HFF-Myc (cell line): ENCODE results near the gene MPND.
A peak's percentile ranks its signal among the peaks of the same experiment; 100 is the strongest.

Source experiments
- DNase-seq: peaks from one replicate; pipeline ENCODE4 v3.0.0-alpha.2; 2011; ENCODE audit warnings: low read depth; ENCODE audit errors: extremely low read depth
- H3K4me3 ChIP-seq: replicated peaks from 2 replicates; pipeline ENCODE4 v1.5.1; 2011; ENCODE audit warnings: low read depth, mild to moderate bottlenecking, control low read depth, low read length
- CTCF ChIP-seq: IDR thresholded peaks from 2 replicates; pipeline ENCODE4 v1.5.1; 2012; ENCODE audit warnings: mild to moderate bottlenecking, low read depth, low read length, control low read depth; ENCODE audit errors: missing control alignments

The MPND gene

DNA sequence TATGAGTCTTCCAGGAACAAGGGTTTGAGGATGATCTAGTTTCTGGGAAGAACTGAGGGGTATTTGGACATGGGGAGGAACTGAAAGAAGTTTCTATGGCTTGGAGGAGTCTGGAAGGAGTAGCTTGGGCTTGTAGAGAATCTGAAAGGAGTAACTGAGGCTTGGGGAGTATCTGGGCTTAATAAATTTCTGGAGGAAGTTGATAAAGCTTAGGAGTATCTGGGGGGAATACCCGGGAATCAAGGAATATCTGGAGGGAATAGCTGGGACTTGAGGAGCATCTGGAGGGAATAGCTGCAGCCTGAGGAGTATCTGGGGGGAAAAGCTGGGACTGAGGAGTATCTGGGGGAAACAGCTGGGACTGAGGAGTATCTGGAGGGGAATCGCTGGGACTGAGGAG lies 22.9 kb upstream of the MPND start:
- no peak for TF ChIP-seq CTCF
- no peak overlapping the region for H3K4me3 ChIP-seq
- no peak for DNase-seq

GRCh38 chr19:4322942-4323665 lies 20.3 kb upstream of the MPND start:
- no peak for DNase-seq
- H3K4me3 ChIP-seq, result no peak overlapping the region
- no peak for TF ChIP-seq CTCF

DNA sequence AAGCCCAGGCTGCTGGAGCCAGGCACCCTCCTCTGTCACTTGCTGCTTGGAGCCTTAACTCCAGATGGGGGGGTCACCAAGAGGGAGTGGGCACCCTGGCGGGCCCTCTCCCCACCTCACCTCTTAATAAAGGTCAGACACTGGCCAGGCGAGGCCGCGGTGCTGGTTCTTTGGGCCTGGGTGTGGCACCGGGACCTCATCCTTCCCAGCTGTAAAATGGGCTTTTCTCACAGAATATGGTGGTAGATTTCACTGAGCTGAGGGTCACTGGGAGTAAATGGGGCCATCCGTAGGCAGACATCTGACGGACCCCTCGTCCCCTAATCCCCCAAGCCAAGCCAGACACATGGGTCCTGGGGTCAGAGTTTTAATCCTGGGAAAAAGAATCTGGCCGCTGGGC lies 19.7 kb upstream of the MPND start:
- no peak for DNase-seq
- H3K4me3 ChIP-seq, result no peak overlapping the region
- no peak for TF ChIP-seq CTCF

GRCh38 chr19:4324228-4324627 lies 19.1 kb upstream of the MPND start:
- H3K4me3 ChIP-seq, result no peak overlapping the region
- TF ChIP-seq CTCF, result no peak
- DNase-seq, result no peak

DNA sequence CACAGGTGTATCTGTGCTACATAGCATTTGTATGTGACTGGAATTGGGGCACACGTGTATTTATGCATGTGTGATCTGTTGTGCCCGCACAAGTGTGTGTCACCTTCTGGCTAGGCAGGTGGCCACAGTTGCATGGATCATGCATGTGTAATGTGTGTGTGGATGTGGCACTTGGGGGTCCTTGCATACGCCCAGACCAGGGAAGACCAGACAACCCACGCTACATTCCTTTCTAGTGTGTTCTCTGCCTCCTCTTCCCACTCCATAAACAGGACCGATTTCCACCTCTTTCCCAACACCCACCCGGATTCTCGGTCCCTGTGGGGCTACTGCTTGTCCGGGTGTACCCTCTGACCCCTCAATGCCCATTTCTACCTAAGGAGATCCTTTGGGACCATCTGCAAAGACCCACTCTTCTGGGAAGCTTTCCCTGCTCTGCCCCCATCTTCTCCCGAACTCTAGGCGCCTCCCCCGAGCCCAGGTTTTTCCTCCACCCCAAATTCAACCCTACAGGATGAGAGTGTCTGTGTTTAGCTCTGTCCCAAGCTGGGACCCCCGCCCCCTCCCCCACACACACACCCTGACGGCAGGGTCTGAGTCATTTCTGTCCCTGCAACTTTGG lies 17.0 kb upstream of the MPND start:
- H3K4me3 ChIP-seq, result peak overlapping the region; percentile 40
- DNase-seq, result no peak
- TF ChIP-seq CTCF, result no peak

DNA sequence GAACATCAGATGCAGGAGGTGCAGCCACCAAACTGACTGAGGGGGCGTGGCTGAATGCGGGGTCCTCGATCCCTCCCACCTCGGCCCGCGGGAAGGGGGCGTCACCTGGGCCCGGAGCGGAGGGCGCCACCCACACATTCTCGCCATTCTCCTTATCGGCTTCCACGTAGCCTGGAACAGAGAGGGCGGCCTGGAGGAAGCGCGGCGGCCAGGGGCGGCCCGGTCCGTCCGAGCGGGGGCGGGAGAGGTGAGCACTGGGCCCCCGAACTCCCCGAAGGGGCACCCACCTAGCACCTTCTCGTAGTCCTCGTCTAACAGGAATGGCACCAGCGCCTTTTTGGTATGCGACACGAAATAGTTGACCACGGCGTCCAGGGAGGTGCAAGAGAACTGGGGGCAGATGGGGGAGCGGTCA lies 16.5 kb upstream of the MPND start:
- H3K4me3 ChIP-seq, result peak overlapping the region; percentile 40
- no peak for TF ChIP-seq CTCF
- no peak for DNase-seq
